SU-DHL-6 (cell line): Measurements from ENCODE around the gene SLIT2.

ENCODE experiments used
- H2AFZ ChIP-seq: fragments of 200-600 bp; sonication (generic); 2 replicates; pipeline ENCODE4 v1.6.1; 2014; ENCODE audit warnings: low read depth, mild to moderate bottlenecking, moderate library complexity, mixed read lengths, antibody characterized with exemption, low read length; ENCODE audit not compliant: severe bottlenecking
- H3F3A ChIP-seq: fragments of 200-600 bp; shearing (Covaris generic); 2 replicates; pipeline ENCODE4 v1.6.0; 2016; ENCODE audit warnings: antibody characterized with exemption, mild to moderate bottlenecking; ENCODE audit not compliant: insufficient read depth
- H3K27ac ChIP-seq: fragments of 200-600 bp; sonication (generic); 2 replicates; pipeline ENCODE4 v1.5.1; 2016; ENCODE audit warnings: low read depth, mild to moderate bottlenecking, low read length, moderate library complexity, mixed read lengths
- H3K27me3 ChIP-seq: fragments of 200-600 bp; sonication (generic), shearing (Covaris generic); 2 replicates; pipeline ENCODE4 v1.6.0; 2014; ENCODE audit warnings: mild to moderate bottlenecking, low read length
- H3K36me3 ChIP-seq: fragments of 200-600 bp; sonication (generic); 2 replicates; pipeline ENCODE4 v1.6.1; 2014; ENCODE audit warnings: mild to moderate bottlenecking, low read length, mixed read lengths
- H3K4me2 ChIP-seq: fragments of 300-600, 200-600 bp; shearing (Covaris generic), sonication (generic); 2 replicates; pipeline ENCODE4 v1.6.0; 2014; ENCODE audit warnings: low read length, low read depth, mild to moderate bottlenecking; ENCODE audit not compliant: poor library complexity, severe bottlenecking
- H3K4me3 ChIP-seq: fragments of 200-600 bp; sonication (generic); 2 replicates; pipeline ENCODE4 v1.5.1; 2014; ENCODE audit warnings: antibody characterized with exemption, low read length, mild to moderate bottlenecking, mixed read lengths; ENCODE audit not compliant: insufficient read depth, poor library complexity, severe bottlenecking
- H3K79me2 ChIP-seq: fragments of 200-600 bp; sonication (generic); 2 replicates; pipeline ENCODE4 v1.6.1; 2014; ENCODE audit warnings: mild to moderate bottlenecking, low read length, moderate library complexity; ENCODE audit not compliant: insufficient read depth
- H3K9ac ChIP-seq: fragments of 200-600 bp; sonication (generic); 2 replicates; pipeline ENCODE4 v1.7.0; 2014; ENCODE audit warnings: mild to moderate bottlenecking, low read length
- H3K9me2 ChIP-seq: fragments of 200-600 bp; sonication (generic); replicated peaks from 2 replicates; pipeline ENCODE4 v1.6.1; 2014; ENCODE audit warnings: low read length; ENCODE audit not compliant: insufficient read depth
- H3K9me3 ChIP-seq: fragments of 200-600 bp; sonication (generic); 2 replicates; pipeline ENCODE4 v1.6.1; 2014; ENCODE audit warnings: low read length, mixed read lengths; ENCODE audit not compliant: insufficient read depth
- H4K20me1 ChIP-seq: fragments of 200-600 bp; sonication (generic); 2 replicates; pipeline ENCODE4 v1.6.1; 2014; ENCODE audit warnings: low read depth, mild to moderate bottlenecking, antibody characterized with exemption, low read length, moderate library complexity, mixed read lengths
- CTCF ChIP-seq: fragments of 200-600 bp; sonication (generic); IDR thresholded peaks from one replicate; pipeline ENCODE4 v1.5.1; 2017; ENCODE audit warnings: antibody characterized with exemption, mild to moderate bottlenecking, low read length, moderate library complexity; ENCODE audit not compliant: insufficient read depth, poor library complexity, severe bottlenecking
- EZH2phosphoT487 ChIP-seq: fragments of 200-600 bp; sonication (generic), shearing (Covaris generic); conservative IDR thresholded peaks from 2 replicates; pipeline ENCODE4 v1.6.1; 2018; ENCODE audit warnings: mild to moderate bottlenecking, antibody characterized with exemption, low read length, moderate library complexity, mixed read lengths

Gene SLIT2

GRCh38 chr4:20283039-20283438 lies 31.3 kb downstream of the SLIT2 start:
- Histone ChIP-seq H3K9me3 (no peaks in the 10 kb centered on the region), H4K20me1 (no peaks in the 10 kb centered on the region), H3F3A (no peaks in the 10 kb centered on the region), H3K4me2 (no peak overlapping the region), H3K27me3 (no peaks in the 10 kb centered on the region), H3K9me2 (no peaks in the 10 kb centered on the region), H3K9ac (no peak overlapping the region), H3K36me3 (no peaks in the 10 kb centered on the region), H3K27ac (no peak overlapping the region), H3K4me3 (no peak overlapping the region), H3K79me2 (no peaks in the 10 kb centered on the region), H2AFZ (no peak overlapping the region)
- TF ChIP-seq CTCF (no peak), EZH2phosphoT487 (no peak)

- Histone ChIP-seq H3F3A (no peaks in the 10 kb centered on the region), H3K27ac (no peak overlapping the region), H3K27me3 (no peaks in the 10 kb centered on the region), H3K9ac (no peak overlapping the region), H4K20me1 (no peaks in the 10 kb centered on the region), H3K4me3 (no peak overlapping the region), H3K9me2 (no peaks in the 10 kb centered on the region), H3K4me2 (no peak overlapping the region), H2AFZ (no peak overlapping the region), H3K36me3 (no peaks in the 10 kb centered on the region), H3K9me3 (no peaks in the 10 kb centered on the region), H3K79me2 (no peaks in the 10 kb centered on the region)
- no peak for TF ChIP-seq CTCF
These were observed 33.3 kb downstream of the SLIT2 start for GRCh38 chr4:20284990-20285389.

GRCh38 chr4:20287246-20287645 lies 35.5 kb downstream of the SLIT2 start:
- H3F3A ChIP-seq, result no peaks in the 10 kb centered on the region
- no peaks in the 10 kb centered on the region for H3K27me3 ChIP-seq
- H4K20me1 ChIP-seq, result no peaks in the 10 kb centered on the region
- H3K27ac ChIP-seq, result no peak overlapping the region
- H3K9ac ChIP-seq, result no peak overlapping the region
- H3K9me2 ChIP-seq, result no peaks in the 10 kb centered on the region
- no peaks in the 10 kb centered on the region for H3K9me3 ChIP-seq
- no peak overlapping the region for H3K4me3 ChIP-seq
- H3K4me2 ChIP-seq, result no peak overlapping the region
- H3K36me3 ChIP-seq, result no peaks in the 10 kb centered on the region
- H2AFZ ChIP-seq, result no peak overlapping the region
- H3K79me2 ChIP-seq, result no peaks in the 10 kb centered on the region
- TF ChIP-seq CTCF (no peak), EZH2phosphoT487 (no peak)
